AG10803 (cell line): Measurements from ENCODE around the gene LIMS1.
"Not testable (repeated sequence)": the region's sequence is repeated elsewhere in the genome, so short reads cannot be mapped to it uniquely, and the experiment has no call there.

Experiments
- DNase-seq: peaks from one replicate; pipeline ENCODE4 v3.0.0; 2010; ENCODE audit warnings: low read depth
- H3K4me3 ChIP-seq: 2 replicates; pipeline ENCODE4 v1.5.1; 2011; ENCODE audit warnings: mild to moderate bottlenecking, low read length, control low read depth
- CTCF ChIP-seq: conservative IDR thresholded peaks from 2 replicates; pipeline ENCODE4 v1.5.1; 2011; ENCODE audit warnings: mild to moderate bottlenecking, low read length, control low read depth, inconsistent platforms

The LIMS1 gene

GRCh38 chr2:108533832-108534583 is at the start of gene LIMS1:
LIMS1 (plus strand) TSS chr2:108534470; CDS start chr2:108534563, 93 bp downstream.
- DNase-seq: peak; percentile 83
- TF ChIP-seq CTCF: no peak
- H3K4me3 ChIP-seq: peak within 1 kb of the TSS; percentile 78

- no peak for TF ChIP-seq CTCF
- H3K4me3 ChIP-seq: no peak overlapping the region
- DNase-seq: no peak
Observed at GRCh38 chr2:108485253-108485652, 49.0 kb upstream of the LIMS1 start.

GRCh38 chr2:108490506-108491122 is 43.7 kb upstream of the LIMS1 start:
- TF ChIP-seq CTCF: no peak
- DNase-seq: no peak
- no peak overlapping the region for H3K4me3 ChIP-seq

- TF ChIP-seq CTCF: no peak
- no peak for DNase-seq
- H3K4me3 ChIP-seq: no peak overlapping the region
Observed at GRCh38 chr2:108491848-108492247, 42.4 kb upstream of the LIMS1 start.

GRCh38 chr2:108492364-108492763 is 41.9 kb upstream of the LIMS1 start:
- DNase-seq: peak; percentile 84
- H3K4me3 ChIP-seq: no peak overlapping the region
- TF ChIP-seq CTCF: no peak

GRCh38 chr2:108496167-108496566 is 38.1 kb upstream of the LIMS1 start:
- not testable (repeated sequence) for DNase-seq, H3K4me3 ChIP-seq

GRCh38 chr2:108507620-108508019 is 26.6 kb upstream of the LIMS1 start:
- peak; percentile 44 for DNase-seq
- not testable (repeated sequence) for H3K4me3 ChIP-seq

- peak; percentile 28 for DNase-seq
- H3K4me3 ChIP-seq: not testable (repeated sequence)
Observed at GRCh38 chr2:108512431-108512830, 21.8 kb upstream of the LIMS1 start.

GRCh38 chr2:108514478-108514877 is 19.8 kb upstream of the LIMS1 start:
- not testable (repeated sequence) for DNase-seq, H3K4me3 ChIP-seq

- not testable (repeated sequence) for H3K4me3 ChIP-seq, DNase-seq
Observed at GRCh38 chr2:108524688-108525087, 9.6 kb upstream of the LIMS1 start.

GRCh38 chr2:108525258-108525657 is 9.0 kb upstream of the LIMS1 start:
- not testable (repeated sequence) for DNase-seq, H3K4me3 ChIP-seq
